GM12874 (cell line): ENCODE results near the gene PAFAH1B2.

ENCODE experiments used
- CTCF ChIP-seq: IDR thresholded peaks from 2 replicates; pipeline ENCODE4 v1.5.1; 2011; ENCODE audit warnings: low read depth, mild to moderate bottlenecking, control low read depth, low read length, moderate library complexity; ENCODE audit not compliant: insufficient read depth

Gene PAFAH1B2

GRCh38 chr11:117143390-117143789 lies 697 bp upstream of the PAFAH1B2 start:
- no peak for TF ChIP-seq CTCF

GRCh38 chr11:117144477-117145392 lies 648 bp downstream of the PAFAH1B2 start:
- no peak for TF ChIP-seq CTCF

GRCh38 chr11:117145393-117145761 lies 1.3 kb downstream of the PAFAH1B2 start:
- no peak for TF ChIP-seq CTCF

GRCh38 chr11:117146521-117146920 lies 2.4 kb downstream of the PAFAH1B2 start:
- TF ChIP-seq CTCF, result no peak

GRCh38 chr11:117152066-117152465 lies 8.0 kb downstream of the PAFAH1B2 start:
- TF ChIP-seq CTCF, result no peak

GRCh38 chr11:117154468-117154867 lies 10.4 kb downstream of the PAFAH1B2 start:
- TF ChIP-seq CTCF, result no peak

- TF ChIP-seq CTCF, result no peak
Measured at GRCh38 chr11:117157507-117157906, 13.4 kb downstream of the PAFAH1B2 start.
